Activated CD4-positive, alpha-beta T cell treated with anti-CD3 and anti-CD28 coated beads, Interleukin-2, Interleukin-4, amounts not matched to agents 100 ng/mL and 50 ng/mL, durations not matched to agents 16 hours and 8 hours (primary cell): ENCODE results near the gene SORBS2.
"Not testable (repeated sequence)": the region's sequence is repeated elsewhere in the genome, so short reads cannot be mapped to it uniquely, and the experiment has no call there.

Experiments
- DNase-seq: peaks from one replicate; pipeline ENCODE4 v3.0.0-alpha.2; 2020; ENCODE audit warnings: low spot score

The SORBS2 gene, protein sequence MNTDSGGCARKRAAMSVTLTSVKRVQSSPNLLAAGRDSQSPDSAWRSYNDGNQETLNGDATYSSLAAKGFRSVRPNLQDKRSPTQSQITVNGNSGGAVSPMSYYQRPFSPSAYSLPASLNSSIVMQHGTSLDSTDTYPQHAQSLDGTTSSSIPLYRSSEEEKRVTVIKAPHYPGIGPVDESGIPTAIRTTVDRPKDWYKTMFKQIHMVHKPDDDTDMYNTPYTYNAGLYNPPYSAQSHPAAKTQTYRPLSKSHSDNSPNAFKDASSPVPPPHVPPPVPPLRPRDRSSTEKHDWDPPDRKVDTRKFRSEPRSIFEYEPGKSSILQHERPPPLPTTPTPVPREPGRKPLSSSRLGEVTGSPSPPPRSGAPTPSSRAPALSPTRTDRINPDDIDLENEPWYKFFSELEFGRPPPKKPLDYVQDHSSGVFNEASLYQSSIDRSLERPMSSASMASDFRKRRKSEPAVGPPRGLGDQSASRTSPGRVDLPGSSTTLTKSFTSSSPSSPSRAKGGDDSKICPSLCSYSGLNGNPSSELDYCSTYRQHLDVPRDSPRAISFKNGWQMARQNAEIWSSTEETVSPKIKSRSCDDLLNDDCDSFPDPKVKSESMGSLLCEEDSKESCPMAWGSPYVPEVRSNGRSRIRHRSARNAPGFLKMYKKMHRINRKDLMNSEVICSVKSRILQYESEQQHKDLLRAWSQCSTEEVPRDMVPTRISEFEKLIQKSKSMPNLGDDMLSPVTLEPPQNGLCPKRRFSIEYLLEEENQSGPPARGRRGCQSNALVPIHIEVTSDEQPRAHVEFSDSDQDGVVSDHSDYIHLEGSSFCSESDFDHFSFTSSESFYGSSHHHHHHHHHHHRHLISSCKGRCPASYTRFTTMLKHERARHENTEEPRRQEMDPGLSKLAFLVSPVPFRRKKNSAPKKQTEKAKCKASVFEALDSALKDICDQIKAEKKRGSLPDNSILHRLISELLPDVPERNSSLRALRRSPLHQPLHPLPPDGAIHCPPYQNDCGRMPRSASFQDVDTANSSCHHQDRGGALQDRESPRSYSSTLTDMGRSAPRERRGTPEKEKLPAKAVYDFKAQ (N-terminal part only)

DNA sequence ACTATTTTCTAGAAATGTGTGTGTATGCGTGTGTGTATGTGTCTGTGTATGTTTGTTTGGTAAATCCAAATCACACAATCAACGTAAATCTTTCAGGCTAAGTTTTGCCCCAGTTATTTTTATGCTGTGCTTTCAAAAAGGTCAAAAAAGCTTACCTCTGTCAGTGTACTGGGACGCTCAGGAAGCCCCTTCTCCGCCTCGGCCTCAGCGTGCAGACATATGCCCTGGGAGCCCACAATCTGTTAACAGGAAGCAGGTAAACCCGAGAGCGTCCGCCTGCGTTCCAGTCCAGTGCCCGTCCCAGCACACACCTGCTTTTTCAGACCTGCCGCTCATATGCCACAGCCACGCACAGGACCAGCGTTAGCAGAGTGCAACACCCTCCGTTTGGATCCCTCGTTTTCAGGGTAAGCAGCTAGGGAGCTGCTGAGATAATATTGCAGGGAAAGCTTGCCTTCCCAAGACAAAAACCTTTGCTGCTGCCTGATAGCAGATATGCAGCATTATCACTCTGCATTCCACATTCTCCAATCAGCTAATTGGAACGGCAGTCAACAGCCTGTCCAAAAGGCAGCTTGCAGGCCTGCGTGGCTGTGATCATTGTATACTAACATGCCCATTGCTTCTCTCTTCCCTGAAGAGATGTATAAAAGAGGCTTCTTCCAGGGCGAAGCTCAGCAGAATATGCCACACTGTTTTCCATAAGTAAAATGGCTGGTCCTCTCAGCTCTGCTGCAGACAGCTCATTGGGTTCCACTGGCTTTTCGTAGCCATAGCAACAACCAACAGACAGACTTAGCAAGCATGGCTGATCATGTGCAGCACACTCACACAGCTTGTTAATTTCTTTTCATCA, at the start of gene SORBS2:
SORBS2 (minus strand) TSS at position 686 of the 856 bp plus-strand sequence. CDS start 121,623 bp downstream, outside the sequence.
- no peak for DNase-seq

DNA sequence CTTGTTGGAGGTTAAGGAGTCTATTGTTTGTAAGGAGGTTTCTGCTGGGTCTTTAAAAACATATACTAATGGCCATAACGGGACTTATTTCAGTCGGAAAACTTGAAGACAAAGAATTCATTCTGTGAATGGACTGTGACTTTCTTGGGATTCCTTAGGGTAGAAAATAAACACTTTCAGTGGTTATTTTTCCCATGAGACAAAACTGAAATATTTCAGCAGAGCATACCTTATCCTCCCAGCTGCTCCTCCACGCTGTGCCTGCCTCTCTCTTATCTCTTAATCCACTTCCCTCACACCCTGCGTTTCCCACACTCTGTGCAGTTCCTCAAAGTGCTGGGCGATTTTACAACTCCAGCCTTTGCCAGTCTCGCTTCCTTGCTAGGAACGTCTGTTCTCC, 47.1 kb upstream of the SORBS2 start:
- DNase-seq, result no peak

DNA sequence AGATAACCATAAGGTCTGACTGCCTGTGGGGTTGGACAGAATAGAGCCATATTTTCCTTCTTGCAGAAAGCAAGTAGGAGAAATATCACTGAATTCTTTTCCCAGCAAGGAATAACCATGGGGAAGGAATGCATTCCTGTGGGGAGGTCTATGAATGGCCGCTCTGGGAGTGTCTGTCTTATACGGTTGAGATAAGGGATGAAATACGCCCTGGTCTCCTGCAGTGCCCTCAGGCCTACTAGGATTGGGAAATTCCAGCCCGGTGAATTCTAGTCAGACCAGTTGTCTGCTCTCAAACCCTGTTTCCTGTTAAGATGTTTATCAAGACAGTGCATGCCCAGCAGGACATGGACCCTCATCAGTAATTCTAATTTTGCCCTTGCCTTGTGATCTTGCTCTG, 45.6 kb upstream of the SORBS2 start:
- DNase-seq, result not testable (repeated sequence)

GRCh38 chr4:185853841-185854240, 41.8 kb upstream of the SORBS2 start:
- no peak for DNase-seq

DNA sequence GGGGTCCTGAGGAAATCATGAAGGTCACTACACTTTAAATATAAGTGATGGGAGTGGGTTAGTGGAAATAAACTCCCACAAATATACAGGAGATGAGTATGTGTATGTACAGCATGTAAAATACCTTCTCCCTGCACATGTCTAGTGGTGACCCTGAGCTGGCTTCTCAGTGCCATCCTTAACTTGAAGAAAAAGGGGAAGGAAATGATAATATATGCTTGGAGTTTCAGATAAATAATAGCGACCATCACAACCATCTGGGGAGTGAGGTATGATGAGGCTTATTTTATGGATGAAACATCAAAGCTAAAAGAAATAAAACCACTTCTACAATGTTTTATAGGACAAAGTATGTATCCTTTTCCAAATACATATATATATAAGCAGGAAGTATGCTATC, 41.0 kb upstream of the SORBS2 start:
- no peak for DNase-seq

- no peak for DNase-seq
These were observed 37.9 kb upstream of the SORBS2 start for GRCh38 chr4:185849664-185850550.

GRCh38 chr4:185847352-185848097, 35.5 kb upstream of the SORBS2 start:
- DNase-seq, result no peak

DNA sequence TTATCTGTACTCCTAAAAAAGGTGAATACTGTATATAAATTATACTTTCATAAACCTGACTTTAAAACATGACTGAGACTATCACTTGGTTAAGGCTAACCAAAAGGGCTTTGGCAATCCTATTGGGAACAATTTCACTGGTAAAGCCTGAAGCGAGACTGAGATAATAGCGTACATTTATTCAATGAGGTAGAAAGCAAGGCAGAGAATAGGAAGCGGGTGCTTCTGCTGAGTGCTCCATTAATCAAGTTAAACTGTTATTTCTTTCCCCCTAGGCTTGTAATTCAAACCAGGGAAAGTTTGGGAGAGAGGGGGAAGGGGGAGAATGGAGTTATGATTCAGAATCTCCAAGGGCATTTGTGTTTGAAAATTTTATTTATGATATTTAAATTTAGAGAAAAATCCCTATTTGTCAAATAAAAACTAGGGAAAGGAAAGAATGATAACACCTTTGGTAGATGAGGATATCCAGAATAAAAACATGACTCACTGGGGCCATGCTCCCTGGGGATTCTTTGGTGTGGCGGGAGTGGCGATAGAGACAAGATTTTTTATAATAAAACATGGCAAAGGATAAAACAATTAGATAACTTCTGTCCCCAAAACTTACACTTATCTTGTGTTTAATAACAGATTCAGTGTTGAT, 34.6 kb upstream of the SORBS2 start:
- DNase-seq, result no peak

DNA sequence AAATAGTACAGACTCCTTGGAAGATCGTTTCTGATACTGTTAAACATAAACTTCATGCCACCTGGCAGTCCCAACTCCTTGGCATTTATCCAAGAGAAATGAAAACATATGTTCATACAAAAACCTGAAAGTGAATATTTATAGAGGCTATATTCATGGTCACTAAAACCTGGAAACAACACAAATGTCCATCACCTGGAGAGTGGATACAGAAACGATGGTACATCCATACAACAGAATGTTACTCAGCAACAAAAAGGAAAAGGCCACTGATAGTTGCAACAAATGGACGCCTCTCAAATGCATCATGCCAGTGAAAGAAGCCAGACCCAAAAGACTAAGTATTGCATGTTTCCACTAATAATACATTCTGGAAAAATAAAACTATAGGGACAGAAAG, 34.0 kb upstream of the SORBS2 start:
- no peak for DNase-seq

GRCh38 chr4:185841451-185841850, 29.5 kb upstream of the SORBS2 start:
- DNase-seq, result no peak

DNA sequence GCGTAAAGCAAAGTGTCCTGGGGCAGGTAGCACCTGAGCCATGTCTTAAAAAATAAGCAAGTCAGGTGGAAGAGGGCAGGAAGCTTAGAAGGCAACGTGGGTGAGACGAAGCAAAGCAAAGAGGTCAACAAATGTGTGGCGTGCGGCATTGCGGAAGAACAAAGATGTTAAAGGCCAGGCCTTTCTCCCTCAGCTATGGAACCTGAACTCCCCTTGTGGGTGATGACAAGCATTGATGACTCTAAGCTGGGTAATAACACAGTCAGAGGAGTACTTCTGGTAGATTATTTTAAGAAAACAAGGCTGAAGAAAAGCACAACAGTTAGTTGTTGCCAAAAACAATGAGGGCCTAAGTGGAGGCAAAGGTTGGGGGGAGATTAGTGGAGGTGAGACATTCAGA, 29.0 kb upstream of the SORBS2 start:
- no peak for DNase-seq

DNA sequence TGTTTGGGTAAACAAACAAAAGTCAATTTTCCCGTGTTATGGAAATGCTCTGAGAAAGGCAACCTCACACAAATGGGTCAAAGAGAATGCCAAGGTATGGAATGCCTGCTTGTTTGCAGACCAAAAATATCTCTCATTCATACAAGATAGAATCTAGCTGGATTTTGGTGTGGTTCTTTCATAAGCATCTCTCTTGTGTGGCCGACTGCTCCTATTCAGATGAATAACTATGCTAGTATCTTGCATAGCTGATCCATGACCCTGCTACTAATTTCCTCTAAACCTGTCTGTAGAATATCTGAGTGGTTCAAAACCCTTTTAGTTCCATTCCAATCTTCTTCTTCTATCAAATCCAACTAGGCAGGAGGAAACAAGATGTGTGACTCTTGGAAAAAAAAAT, 28.2 kb upstream of the SORBS2 start:
- no peak for DNase-seq

DNA sequence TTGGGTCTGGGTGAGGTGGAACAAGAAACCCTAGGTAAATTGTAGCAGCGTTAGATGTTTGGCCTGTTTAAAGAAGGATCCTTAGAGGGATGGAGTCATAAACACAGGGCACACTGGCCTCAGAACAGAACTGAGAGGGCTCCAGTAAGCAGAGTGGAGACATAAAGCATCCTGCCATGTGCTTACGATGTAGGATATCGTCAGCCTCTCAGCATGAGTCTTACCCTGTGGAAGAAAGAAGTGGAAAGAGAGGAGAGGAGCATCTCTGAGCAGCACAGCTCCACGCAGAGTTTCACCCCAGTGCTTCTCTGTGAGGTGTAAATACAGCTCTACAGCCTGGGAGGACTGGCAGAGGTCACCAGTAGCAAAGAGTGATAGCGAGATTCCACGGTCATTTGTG, 27.8 kb upstream of the SORBS2 start:
- no peak for DNase-seq

GRCh38 chr4:185839194-185839712, 27.3 kb upstream of the SORBS2 start:
- DNase-seq, result no peak

DNA sequence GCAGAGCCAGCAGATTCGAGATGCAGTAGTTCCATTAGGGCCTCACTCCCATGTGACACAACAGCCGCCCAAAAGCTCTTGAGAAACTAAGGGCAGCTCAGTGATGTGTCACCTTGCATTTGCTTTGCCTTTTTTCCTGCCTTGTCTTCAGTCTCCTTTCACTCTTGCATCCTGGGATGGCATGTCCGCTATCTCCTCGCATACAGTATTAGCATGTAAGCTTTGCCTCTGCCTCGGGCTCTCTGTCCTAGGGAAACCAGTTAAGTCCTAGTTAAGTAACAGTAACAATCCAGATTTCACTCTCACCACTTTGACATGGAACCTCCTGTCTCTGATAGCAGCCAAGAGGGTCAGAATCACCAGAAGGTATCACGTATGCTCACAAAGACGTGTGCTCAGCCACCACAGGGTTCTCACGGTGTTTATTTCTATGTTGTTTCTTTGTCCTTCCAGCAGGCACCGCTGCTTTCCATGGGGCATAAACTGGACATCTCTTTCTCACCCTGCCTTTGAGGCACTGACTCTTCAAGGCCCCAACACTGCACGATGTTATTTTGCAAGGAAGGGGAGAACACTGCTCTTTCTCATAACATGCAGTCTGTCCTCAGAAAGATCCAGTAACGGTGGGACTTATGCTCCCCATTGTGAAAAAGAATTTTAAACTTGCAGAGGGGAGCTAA, 26.7 kb upstream of the SORBS2 start:
- DNase-seq, result no peak

DNA sequence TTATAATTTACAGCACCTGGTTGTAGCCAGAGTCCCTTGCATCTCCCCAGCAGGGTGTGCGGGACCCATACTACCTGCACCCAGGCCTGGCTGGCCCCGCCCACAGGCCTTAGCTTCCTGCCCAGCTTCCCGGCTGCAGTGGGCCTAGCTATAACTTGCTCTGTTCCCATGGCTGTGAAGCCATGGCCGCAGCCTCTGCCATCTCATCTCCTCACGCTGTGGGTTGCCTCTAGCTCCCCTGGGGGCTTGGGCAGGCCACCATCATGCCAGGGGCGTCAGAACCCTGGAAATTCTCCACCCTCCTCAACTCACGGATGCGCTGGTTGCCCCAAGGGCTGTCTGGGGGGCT, 26.1 kb upstream of the SORBS2 start:
- DNase-seq, result no peak

GRCh38 chr4:185837415-185838103, 25.6 kb upstream of the SORBS2 start:
- DNase-seq, result no peak
